CD4-positive, alpha-beta memory T cell (primary cell): ENCODE data around the gene OR1F1. TPM values are rescaled to one million over a fixed set of nuclear protein-coding genes. Genes with fewer than 3 reads are reported as not detected.

Experiments
- CTCF ChIA-PET: fragments of 350-600 bp; sonication (Branson Sonifier 250); formaldehyde crosslinking; loops from one replicate; lab custom pipeline; 2021; ENCODE audit warnings: inconsistent platforms; ENCODE audit not compliant: partially characterized antibody; lab: Charles Lee
- POLR2A ChIA-PET: fragments of 350-600 bp; sonication (Branson Sonifier 250); formaldehyde crosslinking; loops from one replicate; lab custom pipeline; 2021; ENCODE audit not compliant: partially characterized antibody; lab: Charles Lee
- DNase-seq, 5 donors: peaks; one replicate each; pipeline versions ENCODE4 v3.0.0 to v3.0.0-alpha.2; 2020 to 2022; ENCODE audit warnings: mixed read lengths in 1 of 5
- H3K27ac ChIP-seq: one replicate; pipeline ENCODE4 v1.7.0; 2013; ENCODE audit warnings: low read depth, low read length
- H3K27me3 ChIP-seq: 2 replicates; pipeline ENCODE4 v1.7.0; 2013; ENCODE audit warnings: mild to moderate bottlenecking, low read length, moderate library complexity; ENCODE audit not compliant: insufficient read depth
- H3K36me3 ChIP-seq: 2 replicates; pipeline ENCODE4 v1.7.0; 2013; ENCODE audit warnings: mild to moderate bottlenecking, low read length, moderate library complexity; ENCODE audit not compliant: insufficient read depth
- H3K4me1 ChIP-seq: 2 replicates; pipeline ENCODE4 v1.7.0; 2013; ENCODE audit warnings: mild to moderate bottlenecking, low read length, moderate library complexity; ENCODE audit not compliant: insufficient read depth
- H3K4me3 ChIP-seq, 2 donors: one replicate each; pipeline ENCODE4 v1.7.0; 2013; ENCODE audit warnings: low read length in 2 of 2, mild to moderate bottlenecking in 1 of 2
- H3K9me3 ChIP-seq, 2 donors: one replicate each; pipeline ENCODE4 v1.7.0; 2013; ENCODE audit warnings: low read length in 2 of 2, control low read depth in 1 of 2; ENCODE audit not compliant: control insufficient read depth in 1 of 2
- H3K27ac Mint-ChIP-seq, 7 donors: one replicate each; pipeline ENCODE4 v1.8.0; 2020 to 2021; ENCODE audit warnings: mixed read lengths in 7 of 7, mild to moderate bottlenecking in 6 of 7, inconsistent platforms in 3 of 7, moderate library complexity in 3 of 7
- H3K27me3 Mint-ChIP-seq, 2 donors: one replicate each; pipeline ENCODE4 v1.8.0; 2020 to 2021; ENCODE audit warnings: mixed read lengths in 2 of 2
- H3K36me3 Mint-ChIP-seq, 2 donors: one replicate each; pipeline ENCODE4 v1.8.0; 2020 to 2021; ENCODE audit warnings: mixed read lengths in 2 of 2, inconsistent platforms in 1 of 2, mild to moderate bottlenecking in 1 of 2
- H3K4me1 Mint-ChIP-seq, 4 donors: one replicate each; pipeline ENCODE4 v1.8.0; 2020 to 2021; ENCODE audit warnings: mixed read lengths in 4 of 4, mild to moderate bottlenecking in 1 of 4
- H3K4me3 Mint-ChIP-seq, 8 donors: one replicate each; pipeline ENCODE4 v1.8.0; 2020 to 2021; ENCODE audit warnings: mixed read lengths in 8 of 8, mild to moderate bottlenecking in 7 of 8, moderate library complexity in 6 of 8, inconsistent platforms in 3 of 8
- H3K9me3 Mint-ChIP-seq, 8 donors: one replicate each; pipeline ENCODE4 v1.8.0; 2020 to 2021; ENCODE audit warnings: mixed read lengths in 8 of 8, mild to moderate bottlenecking in 5 of 8, inconsistent platforms in 3 of 8, moderate library complexity in 1 of 8
- intact Hi-C: fragments of 100-400 bp; cut with micrococcal nuclease; formaldehyde crosslinking; loops from one replicate; pipeline ENCODE4 v1.15.1; 2023
- polyA plus RNA-seq, 2 donors: library from polyadenylated mRNA; unstranded; fragments of 300-500 nt; fragmentation: Illumina TruSeq; gene quantifications; one replicate each; pipeline ENCODE4 v1.2.3, GENCODE V29; 2021
- total RNA-seq, 2 experiments: library from RNA; stranded (reverse); gene quantifications; one replicate each; pipeline ENCODE4 v1.2.3, GENCODE V29; 2021

Gene OR1F1
- total and polyA plus RNA-seq, 4 experiments from 2014 or later = 0.49 to 0.97 TPM; not detected in 2

DNA sequence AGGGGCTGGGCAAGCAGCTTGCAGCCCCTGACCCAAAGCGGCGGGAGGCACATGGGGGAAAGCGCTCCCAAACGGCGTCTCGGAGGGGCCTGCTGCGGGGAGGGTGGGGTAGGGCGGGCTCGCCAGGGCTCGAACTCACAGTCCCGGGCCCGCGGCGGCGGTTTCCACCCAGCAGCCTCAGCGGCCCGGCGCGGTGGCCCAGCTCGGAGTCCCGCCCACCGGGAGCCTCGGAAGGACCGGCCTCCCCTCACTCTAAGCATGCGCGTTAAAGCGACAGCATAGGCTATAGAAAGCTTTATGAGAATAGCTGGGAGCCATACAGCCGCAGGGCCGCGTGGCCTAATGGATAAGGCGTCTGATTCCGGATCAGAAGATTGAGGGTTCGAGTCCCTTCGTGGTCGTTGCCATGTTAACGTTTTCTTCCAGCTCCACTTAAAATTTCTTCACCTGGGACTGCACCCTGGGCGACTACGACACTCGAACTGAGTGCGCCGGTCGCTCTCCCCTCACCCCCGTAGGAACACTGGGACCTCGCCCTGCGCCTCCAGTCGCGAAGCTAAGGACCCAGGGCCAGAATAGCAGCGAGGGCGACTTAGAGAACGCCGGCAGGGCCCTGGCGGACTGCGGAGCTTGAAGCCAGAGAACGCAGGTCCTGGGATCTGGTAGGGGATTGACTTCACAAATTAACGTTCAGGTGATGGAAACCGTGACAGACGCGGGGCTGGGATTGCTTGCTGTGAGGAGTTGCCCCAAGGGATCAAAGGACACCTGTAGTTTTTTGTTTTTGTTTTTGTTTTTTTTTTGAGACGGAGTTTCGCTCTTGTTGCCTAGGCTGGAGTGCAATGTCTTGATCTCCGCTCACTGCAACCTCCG is 37.4 kb upstream of the OR1F1 start:
- CTCF ChIA-PET = interaction anchor here (0.9 to 4.5 kb wide), 18 partner anchors 8 to 567 kb away, joined by 3 to 44 read pairs (median 5); partner anchors contain the start of genes CLUAP1, TRAP1 and ZNF213
- POLR2A ChIA-PET = interaction anchor here (0.7 to 6.5 kb wide), 35 partner anchors 9 to 358 kb away, joined by 3 to 123 read pairs (median 6); partner anchors contain the start of genes CLUAP1, HCFC1R1, IL32 and MMP25
- intact Hi-C loops = loop anchor here (1.0 to 10.0 kb wide), 6 partner anchors 8 to 354 kb away; partner anchors contain the start of genes CLUAP1 and ZNF263
- Mint-ChIP-seq H3K4me3 (peak overlapping the region; percentile 87 to 96 (median 91)), H3K4me1 (peaks cover 22 to 47% (median 26%) of the 10 kb centered on the region in 4 donors), H3K9me3 (peaks cover 2 to 36% (median 24%) of the 10 kb centered on the region in 8 donors), H3K27me3 (peaks cover 3 to 8% of the 10 kb centered on the region in 2 donors), H3K27ac (peak overlapping the region; percentile 87 to 100 (median 95)), H3K36me3 (peaks cover 0 to 26% of the 10 kb centered on the region in 2 donors)
- DNase-seq = peak; percentile 96 to 99 (median 97)
- Histone ChIP-seq H3K4me3 (peak overlapping the region; percentile 77 to 92), H3K4me1 (peaks cover 27% of the 10 kb centered on the region), H3K9me3 (peaks cover 0 to 6% of the 10 kb centered on the region in 2 donors), H3K27me3 (no peaks in the 10 kb centered on the region), H3K36me3 (no peaks in the 10 kb centered on the region), H3K27ac (peak overlapping the region; percentile 64)

- POLR2A ChIA-PET = interaction anchor here (0.8 to 6.5 kb wide), 12 partner anchors 16 to 384 kb away, joined by 3 to 123 read pairs (median 4); partner anchors contain the start of genes IL32, ZNF174, ZNF213 and ZNF263
- H3K36me3 Mint-ChIP-seq = peaks cover 0 to 26% of the 10 kb centered on the region in 2 donors
- Histone ChIP-seq H3K9me3 (peaks cover 0 to 6% of the 10 kb centered on the region in 2 donors), H3K27ac (peak overlapping the region; percentile 41), H3K36me3 (no peaks in the 10 kb centered on the region), H3K4me1 (peaks cover 27% of the 10 kb centered on the region), H3K27me3 (no peaks in the 10 kb centered on the region), H3K4me3 (peak overlapping the region; percentile 50 to 54)
- H3K4me1 Mint-ChIP-seq = peaks cover 22 to 47% (median 27%) of the 10 kb centered on the region in 4 donors
- peak in 4 of 5 donors; percentile 43 to 55 (median 46) for DNase-seq
- intact Hi-C loops = loop anchor here (10.0 kb wide), 2 partner anchors 303 to 353 kb away; partner anchors contain the start of gene CLUAP1
- H3K4me3 Mint-ChIP-seq = peak overlapping the region; percentile 85 to 92 (median 87)
- peaks cover 3 to 8% of the 10 kb centered on the region in 2 donors for H3K27me3 Mint-ChIP-seq
- CTCF ChIA-PET = interaction anchor here (1.4 to 2.6 kb wide), 2 partner anchors 14 to 16 kb away, joined by 5 to 15 read pairs; no protein-coding TSS in a partner anchor
- H3K27ac Mint-ChIP-seq = peak overlapping the region; percentile 89 to 100 (median 96)
- H3K9me3 Mint-ChIP-seq = peaks cover 2 to 44% (median 24%) of the 10 kb centered on the region in 8 donors
Observed at GRCh38 chr16:3152027-3152276, 36.1 kb upstream of the OR1F1 start.

GRCh38 chr16:3152277-3152990 is 35.6 kb upstream of the OR1F1 start:
- Mint-ChIP-seq H3K27ac (peak overlapping the region; percentile 89 to 100 (median 96)), H3K36me3 (peaks cover 0 to 28% of the 10 kb centered on the region in 2 donors), H3K4me1 (peaks cover 25 to 52% (median 31%) of the 10 kb centered on the region in 4 donors), H3K9me3 (peaks cover 2 to 46% (median 28%) of the 10 kb centered on the region in 8 donors), H3K4me3 (peak overlapping the region; percentile 85 to 92 (median 87)), H3K27me3 (peaks cover 3 to 8% of the 10 kb centered on the region in 2 donors)
- Histone ChIP-seq H3K27ac (peak overlapping the region; percentile 41), H3K4me3 (peak overlapping the region; percentile 50 to 54), H3K9me3 (peaks cover 0 to 6% of the 10 kb centered on the region in 2 donors), H3K36me3 (no peaks in the 10 kb centered on the region), H3K27me3 (no peaks in the 10 kb centered on the region), H3K4me1 (peaks cover 32% of the 10 kb centered on the region)
- CTCF ChIA-PET = interaction anchor here (1.4 to 2.6 kb wide), 2 partner anchors 13 to 16 kb away, joined by 5 to 15 read pairs; no protein-coding TSS in a partner anchor
- POLR2A ChIA-PET = interaction anchor here (0.6 to 6.5 kb wide), 14 partner anchors 16 to 383 kb away, joined by 3 to 123 read pairs (median 4); partner anchors contain the start of genes IL32, OR1F1, ZNF174 and ZNF213
- intact Hi-C loops = loop anchor here (10.0 kb wide), 2 partner anchors 302 to 352 kb away; partner anchors contain the start of gene CLUAP1
- peak; percentile 74 to 85 (median 75) for DNase-seq

- ChIA-PET CTCF (interaction anchor here (1.4 kb wide), 1 partner anchor 13 kb away, joined by 5 read pairs; no protein-coding TSS in a partner anchor), POLR2A (interaction anchor here (0.8 to 6.5 kb wide), 9 partner anchors 17 to 248 kb away, joined by 3 to 123 read pairs (median 5); partner anchors contain the start of genes IL32, ZNF174, ZNF213 and ZNF263)
- Histone ChIP-seq H3K9me3 (peaks cover 0 to 6% of the 10 kb centered on the region in 2 donors), H3K27me3 (no peaks in the 10 kb centered on the region), H3K27ac (no peak overlapping the region), H3K36me3 (no peaks in the 10 kb centered on the region), H3K4me3 (no peak overlapping the region), H3K4me1 (peaks cover 37% of the 10 kb centered on the region)
- peaks cover 30 to 57% (median 36%) of the 10 kb centered on the region in 4 donors for H3K4me1 Mint-ChIP-seq
- no peak for DNase-seq
- intact Hi-C loops = loop anchor here (10.0 kb wide), 2 partner anchors 302 to 352 kb away; partner anchors contain the start of gene CLUAP1
- H3K36me3 Mint-ChIP-seq = peaks cover 0 to 33% of the 10 kb centered on the region in 2 donors
- peak overlapping the region; percentile 85 to 92 (median 87) for H3K4me3 Mint-ChIP-seq
- H3K9me3 Mint-ChIP-seq = peaks cover 2 to 49% (median 28%) of the 10 kb centered on the region in 8 donors
- H3K27me3 Mint-ChIP-seq = peaks cover 3 to 8% of the 10 kb centered on the region in 2 donors
- H3K27ac Mint-ChIP-seq = peak overlapping the region; percentile 89 to 100 (median 96)
Observed at GRCh38 chr16:3152991-3153368, 35.0 kb upstream of the OR1F1 start.

GRCh38 chr16:3155181-3155580 is 32.8 kb upstream of the OR1F1 start:
- H3K27me3 ChIP-seq = no peaks in the 10 kb centered on the region
- Mint-ChIP-seq H3K9me3 (peaks cover 2 to 61% (median 28%) of the 10 kb centered on the region in 8 donors), H3K27me3 (peaks cover 3 to 10% of the 10 kb centered on the region in 2 donors), H3K4me1 (peaks cover 28 to 59% (median 40%) of the 10 kb centered on the region in 4 donors), H3K36me3 (peaks cover 0 to 40% of the 10 kb centered on the region in 2 donors), H3K4me3 (peak overlapping the region in 1 of 8 donors; percentile 39), H3K27ac (peak overlapping the region in 2 of 7 donors; percentile 68 to 100)
- ChIA-PET CTCF (no interaction called here), POLR2A (interaction anchor here (1.3 kb wide), 1 partner anchor 150 kb away, joined by 3 read pairs; the partner anchor contains the start of genes TIGD7 and ZNF75A)
- H3K27ac ChIP-seq = no peak overlapping the region
- H3K36me3 ChIP-seq = no peaks in the 10 kb centered on the region
- H3K4me1 ChIP-seq = peaks cover 40% of the 10 kb centered on the region
- peaks cover 0 to 6% of the 10 kb centered on the region in 2 donors for H3K9me3 ChIP-seq
- H3K4me3 ChIP-seq = no peak overlapping the region
- DNase-seq = no peak
- intact Hi-C loops = loop anchor here (10.0 kb wide), 2 partner anchors 300 to 350 kb away; partner anchors contain the start of gene CLUAP1

GRCh38 chr16:3155972-3156371 is 32.0 kb upstream of the OR1F1 start:
- Histone ChIP-seq H3K36me3 (no peaks in the 10 kb centered on the region), H3K27me3 (no peaks in the 10 kb centered on the region), H3K9me3 (peaks cover 0 to 6% of the 10 kb centered on the region in 2 donors), H3K4me1 (peaks cover 36% of the 10 kb centered on the region), H3K4me3 (no peak overlapping the region), H3K27ac (no peak overlapping the region)
- Mint-ChIP-seq H3K4me1 (peaks cover 24 to 51% (median 36%) of the 10 kb centered on the region in 4 donors), H3K27ac (peak overlapping the region in 1 of 7 donors; percentile 100), H3K9me3 (peaks cover 2 to 55% (median 28%) of the 10 kb centered on the region in 8 donors), H3K36me3 (peaks cover 0 to 34% of the 10 kb centered on the region in 2 donors), H3K27me3 (peaks cover 3 to 5% of the 10 kb centered on the region in 2 donors), H3K4me3 (peak overlapping the region in 1 of 8 donors; percentile 39)
- no peak for DNase-seq
- intact Hi-C loops = loop anchor here (10.0 kb wide), 2 partner anchors 299 to 349 kb away; partner anchors contain the start of gene CLUAP1
- ChIA-PET CTCF (no interaction called here), POLR2A (interaction anchor here (1.3 kb wide), 1 partner anchor 149 kb away, joined by 3 read pairs; the partner anchor contains the start of genes TIGD7 and ZNF75A)
